ENCODE measurements around the gene KANSL2.

DNA sequence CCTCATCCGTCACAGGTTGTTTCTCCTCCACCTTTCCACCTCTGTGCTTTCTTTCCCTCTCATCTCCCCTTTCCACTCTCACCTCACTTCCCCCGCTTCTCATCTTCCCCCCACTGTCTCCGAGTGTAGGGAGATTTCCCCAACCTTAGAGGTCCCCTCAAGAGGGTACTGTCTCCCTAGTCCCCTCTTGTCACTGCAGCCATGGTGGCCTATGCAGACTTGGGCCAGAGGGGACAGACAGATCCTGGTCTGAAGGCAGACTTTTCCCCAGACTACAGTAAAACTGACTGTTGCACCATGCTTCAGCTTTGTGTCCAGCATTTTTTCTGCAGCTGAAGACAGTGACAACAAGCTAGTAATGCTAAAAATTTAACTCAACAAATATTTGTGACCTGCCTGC is 41.2 kb downstream of the KANSL2 start:
- no peak for TF ChIP-seq ZNF30 (CRISPR knock-in tag; IDR thresholded peaks at IDR 0.05)
- TF ChIP-seq, protein P1, sequence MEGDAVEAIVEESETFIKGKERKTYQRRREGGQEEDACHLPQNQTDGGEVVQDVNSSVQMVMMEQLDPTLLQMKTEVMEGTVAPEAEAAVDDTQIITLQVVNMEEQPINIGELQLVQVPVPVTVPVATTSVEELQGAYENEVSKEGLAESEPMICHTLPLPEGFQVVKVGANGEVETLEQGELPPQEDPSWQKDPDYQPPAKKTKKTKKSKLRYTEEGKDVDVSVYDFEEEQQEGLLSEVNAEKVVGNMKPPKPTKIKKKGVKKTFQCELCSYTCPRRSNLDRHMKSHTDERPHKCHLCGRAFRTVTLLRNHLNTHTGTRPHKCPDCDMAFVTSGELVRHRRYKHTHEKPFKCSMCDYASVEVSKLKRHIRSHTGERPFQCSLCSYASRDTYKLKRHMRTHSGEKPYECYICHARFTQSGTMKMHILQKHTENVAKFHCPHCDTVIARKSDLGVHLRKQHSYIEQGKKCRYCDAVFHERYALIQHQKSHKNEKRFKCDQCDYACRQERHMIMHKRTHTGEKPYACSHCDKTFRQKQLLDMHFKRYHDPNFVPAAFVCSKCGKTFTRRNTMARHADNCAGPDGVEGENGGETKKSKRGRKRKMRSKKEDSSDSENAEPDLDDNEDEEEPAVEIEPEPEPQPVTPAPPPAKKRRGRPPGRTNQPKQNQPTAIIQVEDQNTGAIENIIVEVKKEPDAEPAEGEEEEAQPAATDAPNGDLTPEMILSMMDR (CRISPR knock-in tag; IDR thresholded peaks at IDR 0.05), result no peak
- TF ChIP-seq NFE2L1 (CRISPR knock-in tag; IDR thresholded peaks at IDR 0.05; ENCODE audit: borderline replicate concordance), result no peak
- TF ChIP-seq ATF7 (IDR thresholded peaks at IDR 0.05), result no peak
- no peak for TF ChIP-seq ATF7 (CRISPR knock-in tag; IDR thresholded peaks at IDR 0.05)
- no peak for TF ChIP-seq CREM (IDR thresholded peaks at IDR 0.05)
- no peak for TF ChIP-seq CREM (CRISPR knock-in tag; IDR thresholded peaks at IDR 0.05)
- no peak for TF ChIP-seq GTF2F1 (IDR thresholded peaks at IDR 0.05; ENCODE audit: low read length)
- TF ChIP-seq ETV5 (CRISPR knock-in tag; IDR thresholded peaks at IDR 0.05; ENCODE audit: borderline replicate concordance), result no peak
